NCI-H524 treated with DMSO at 0.1 percent for 48 hours (cell line): ENCODE data around the gene FPR1.

Experiments
- DNase-seq: peaks from one replicate; lab custom pipeline; 2025; lab: John Stamatoyannopoulos, UW

FPR1 gene

GRCh38 chr19:51751655-51752054 is at the start of gene FPR1:
TSS of gene FPR1 (minus strand) at chr19:51751878. CDS start at chr19:51746994, 4,884 bp downstream.
- DNase-seq: no peak

GRCh38 chr19:51800473-51801244 is 49.0 kb upstream of the FPR1 start:
- DNase-seq: no peak

- DNase-seq: no peak
Observed at GRCh38 chr19:51799774-51800472, 48.2 kb upstream of the FPR1 start.

- DNase-seq: no peak
Observed at GRCh38 chr19:51799034-51799773, 47.5 kb upstream of the FPR1 start.

- DNase-seq: no peak
Observed at GRCh38 chr19:51798062-51798461, 46.4 kb upstream of the FPR1 start.

GRCh38 chr19:51797480-51797879 is 45.8 kb upstream of the FPR1 start:
- DNase-seq: no peak

GRCh38 chr19:51796195-51796679 is 44.6 kb upstream of the FPR1 start:
- DNase-seq: no peak

GRCh38 chr19:51794885-51795490 is 43.3 kb upstream of the FPR1 start, which contains the start of gene FPR3:
TSS of gene FPR3 (plus strand) at chr19:51795157. CDS start at chr19:51823749, 28,592 bp downstream.
- no peak for DNase-seq

- no peak for DNase-seq
Observed at GRCh38 chr19:51793994-51794393, 42.3 kb upstream of the FPR1 start.

GRCh38 chr19:51792932-51793331 is 41.3 kb upstream of the FPR1 start:
- DNase-seq: no peak

GRCh38 chr19:51789061-51789795 is 37.5 kb upstream of the FPR1 start:
- no peak for DNase-seq

GRCh38 chr19:51788029-51788428 is 36.4 kb upstream of the FPR1 start:
- no peak for DNase-seq

GRCh38 chr19:51786646-51787494 is 35.2 kb upstream of the FPR1 start:
- DNase-seq: no peak

GRCh38 chr19:51784922-51785690 is 33.4 kb upstream of the FPR1 start:
- DNase-seq: no peak

GRCh38 chr19:51784109-51784785 is 32.6 kb upstream of the FPR1 start:
- no peak for DNase-seq

GRCh38 chr19:51783372-51783771 is 31.7 kb upstream of the FPR1 start:
- DNase-seq: no peak

GRCh38 chr19:51781999-51782398 is 30.3 kb upstream of the FPR1 start:
- no peak for DNase-seq

- no peak for DNase-seq
Observed at GRCh38 chr19:51780270-51780669, 28.6 kb upstream of the FPR1 start.

GRCh38 chr19:51779703-51780102 is 28.0 kb upstream of the FPR1 start:
- DNase-seq: no peak
